ENCODE results near the gene ADAM22.
"Not testable (repeated sequence)": the region's sequence is repeated elsewhere in the genome, so short reads cannot be mapped to it uniquely, and the experiment has no call there.

The ADAM22 gene

GRCh38 chr7:88111140-88111743, 177.2 kb downstream of the ADAM22 start:
- DNase-seq = no peak

- peak; percentile 31 for DNase-seq
These were observed 178.0 kb downstream of the ADAM22 start for GRCh38 chr7:88111954-88112471.

GRCh38 chr7:88115258-88115796, 181.3 kb downstream of the ADAM22 start:
- DNase-seq = no peak

GRCh38 chr7:88115816-88116215, 181.8 kb downstream of the ADAM22 start:
- no peak for DNase-seq

GRCh38 chr7:88116235-88116795, 182.3 kb downstream of the ADAM22 start:
- DNase-seq = peak; percentile 42

GRCh38 chr7:88117325-88117724, 183.3 kb downstream of the ADAM22 start:
- no peak for DNase-seq

- no peak for DNase-seq
These were observed 187.3 kb downstream of the ADAM22 start for GRCh38 chr7:88121335-88121734.

GRCh38 chr7:88127637-88128290, 193.7 kb downstream of the ADAM22 start:
- DNase-seq = no peak

- no peak for DNase-seq
These were observed 198.7 kb downstream of the ADAM22 start for GRCh38 chr7:88132725-88133124.

- DNase-seq = no peak
These were observed 206.9 kb downstream of the ADAM22 start for GRCh38 chr7:88140947-88141346.

- DNase-seq = no peak
These were observed 207.4 kb downstream of the ADAM22 start for GRCh38 chr7:88141479-88141878.

GRCh38 chr7:88141953-88142352, 207.9 kb downstream of the ADAM22 start:
- DNase-seq = no peak

- DNase-seq = peak; percentile 24
These were observed 212.6 kb downstream of the ADAM22 start for GRCh38 chr7:88146616-88147015.

GRCh38 chr7:88147341-88147740, 213.3 kb downstream of the ADAM22 start:
- DNase-seq = no peak

GRCh38 chr7:88147949-88148348, 213.9 kb downstream of the ADAM22 start:
- no peak for DNase-seq

- no peak for DNase-seq
These were observed 216.0 kb downstream of the ADAM22 start for GRCh38 chr7:88150033-88150432.

GRCh38 chr7:88151119-88151790, 217.2 kb downstream of the ADAM22 start:
- no peak for DNase-seq

- DNase-seq = no peak
These were observed 219.3 kb downstream of the ADAM22 start for GRCh38 chr7:88153378-88153777.

- no peak for DNase-seq
These were observed 221.7 kb downstream of the ADAM22 start for GRCh38 chr7:88155756-88156155.

- DNase-seq = no peak
These were observed 222.3 kb downstream of the ADAM22 start for GRCh38 chr7:88156356-88156755.

GRCh38 chr7:88159741-88160140, 225.7 kb downstream of the ADAM22 start:
- DNase-seq = not testable (repeated sequence)

- DNase-seq = no peak
These were observed 231.6 kb downstream of the ADAM22 start for GRCh38 chr7:88165697-88166096.

GRCh38 chr7:88167223-88167622, 233.2 kb downstream of the ADAM22 start:
- DNase-seq = no peak
